ENCODE measurements around the gene PPIF.

PPIF gene

GRCh38 chr10:79320820-79321493 lies 26.3 kb upstream of the PPIF start (continued):
- TF ChIP-seq, protein P1, sequence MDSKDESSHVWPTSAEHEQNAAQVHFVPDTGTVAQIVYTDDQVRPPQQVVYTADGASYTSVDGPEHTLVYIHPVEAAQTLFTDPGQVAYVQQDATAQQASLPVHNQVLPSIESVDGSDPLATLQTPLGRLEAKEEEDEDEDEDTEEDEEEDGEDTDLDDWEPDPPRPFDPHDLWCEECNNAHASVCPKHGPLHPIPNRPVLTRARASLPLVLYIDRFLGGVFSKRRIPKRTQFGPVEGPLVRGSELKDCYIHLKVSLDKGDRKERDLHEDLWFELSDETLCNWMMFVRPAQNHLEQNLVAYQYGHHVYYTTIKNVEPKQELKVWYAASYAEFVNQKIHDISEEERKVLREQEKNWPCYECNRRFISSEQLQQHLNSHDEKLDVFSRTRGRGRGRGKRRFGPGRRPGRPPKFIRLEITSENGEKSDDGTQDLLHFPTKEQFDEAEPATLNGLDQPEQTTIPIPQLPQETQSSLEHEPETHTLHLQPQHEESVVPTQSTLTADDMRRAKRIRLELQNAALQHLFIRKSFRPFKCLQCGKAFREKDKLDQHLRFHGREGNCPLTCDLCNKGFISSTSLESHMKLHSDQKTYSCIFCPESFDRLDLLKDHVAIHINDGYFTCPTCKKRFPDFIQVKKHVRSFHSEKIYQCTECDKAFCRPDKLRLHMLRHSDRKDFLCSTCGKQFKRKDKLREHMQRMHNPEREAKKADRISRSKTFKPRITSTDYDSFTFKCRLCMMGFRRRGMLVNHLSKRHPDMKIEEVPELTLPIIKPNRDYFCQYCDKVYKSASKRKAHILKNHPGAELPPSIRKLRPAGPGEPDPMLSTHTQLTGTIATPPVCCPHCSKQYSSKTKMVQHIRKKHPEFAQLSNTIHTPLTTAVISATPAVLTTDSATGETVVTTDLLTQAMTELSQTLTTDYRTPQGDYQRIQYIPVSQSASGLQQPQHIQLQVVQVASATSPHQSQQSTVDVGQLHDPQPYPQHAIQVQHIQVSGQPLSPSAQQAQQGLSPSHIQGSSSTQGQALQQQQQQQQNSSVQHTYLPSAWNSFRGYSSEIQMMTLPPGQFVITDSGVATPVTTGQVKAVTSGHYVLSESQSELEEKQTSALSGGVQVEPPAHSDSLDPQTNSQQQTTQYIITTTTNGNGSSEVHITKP (tag by site-specific recombination; IDR thresholded peaks at IDR 0.05), result peak; percentile 19; the same call in 1 of the 2 replicates
- 0 out of 2 replicates have a peak, but pooled peaks have one; percentile 24 for TF ChIP-seq ZBTB17 (tag by site-specific recombination; IDR thresholded peaks at IDR 0.05)
- TF ChIP-seq, protein P2, sequence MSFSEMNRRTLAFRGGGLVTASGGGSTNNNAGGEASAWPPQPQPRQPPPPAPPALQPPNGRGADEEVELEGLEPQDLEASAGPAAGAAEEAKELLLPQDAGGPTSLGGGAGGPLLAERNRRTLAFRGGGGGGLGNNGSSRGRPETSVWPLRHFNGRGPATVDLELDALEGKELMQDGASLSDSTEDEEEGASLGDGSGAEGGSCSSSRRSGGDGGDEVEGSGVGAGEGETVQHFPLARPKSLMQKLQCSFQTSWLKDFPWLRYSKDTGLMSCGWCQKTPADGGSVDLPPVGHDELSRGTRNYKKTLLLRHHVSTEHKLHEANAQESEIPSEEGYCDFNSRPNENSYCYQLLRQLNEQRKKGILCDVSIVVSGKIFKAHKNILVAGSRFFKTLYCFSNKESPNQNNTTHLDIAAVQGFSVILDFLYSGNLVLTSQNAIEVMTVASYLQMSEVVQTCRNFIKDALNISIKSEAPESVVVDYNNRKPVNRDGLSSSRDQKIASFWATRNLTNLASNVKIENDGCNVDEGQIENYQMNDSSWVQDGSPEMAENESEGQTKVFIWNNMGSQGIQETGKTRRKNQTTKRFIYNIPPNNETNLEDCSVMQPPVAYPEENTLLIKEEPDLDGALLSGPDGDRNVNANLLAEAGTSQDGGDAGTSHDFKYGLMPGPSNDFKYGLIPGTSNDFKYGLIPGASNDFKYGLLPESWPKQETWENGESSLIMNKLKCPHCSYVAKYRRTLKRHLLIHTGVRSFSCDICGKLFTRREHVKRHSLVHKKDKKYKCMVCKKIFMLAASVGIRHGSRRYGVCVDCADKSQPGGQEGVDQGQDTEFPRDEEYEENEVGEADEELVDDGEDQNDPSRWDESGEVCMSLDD (tag by site-specific recombination; IDR thresholded peaks at IDR 0.05), result no peak
- no peak for TF ChIP-seq ZNF274 (IDR thresholded peaks at IDR 0.05; ENCODE audit: low read length)
- TF ChIP-seq ZNF274 (tag by site-specific recombination; IDR thresholded peaks at IDR 0.05; ENCODE audit: borderline replicate concordance), result no peak
- TF ChIP-seq ZNF335 (tag by site-specific recombination; conservative IDR thresholded peaks at IDR 0.05), result peak; percentile 42; the same call in 1 of the 2 replicates
- TF ChIP-seq, protein P3, sequence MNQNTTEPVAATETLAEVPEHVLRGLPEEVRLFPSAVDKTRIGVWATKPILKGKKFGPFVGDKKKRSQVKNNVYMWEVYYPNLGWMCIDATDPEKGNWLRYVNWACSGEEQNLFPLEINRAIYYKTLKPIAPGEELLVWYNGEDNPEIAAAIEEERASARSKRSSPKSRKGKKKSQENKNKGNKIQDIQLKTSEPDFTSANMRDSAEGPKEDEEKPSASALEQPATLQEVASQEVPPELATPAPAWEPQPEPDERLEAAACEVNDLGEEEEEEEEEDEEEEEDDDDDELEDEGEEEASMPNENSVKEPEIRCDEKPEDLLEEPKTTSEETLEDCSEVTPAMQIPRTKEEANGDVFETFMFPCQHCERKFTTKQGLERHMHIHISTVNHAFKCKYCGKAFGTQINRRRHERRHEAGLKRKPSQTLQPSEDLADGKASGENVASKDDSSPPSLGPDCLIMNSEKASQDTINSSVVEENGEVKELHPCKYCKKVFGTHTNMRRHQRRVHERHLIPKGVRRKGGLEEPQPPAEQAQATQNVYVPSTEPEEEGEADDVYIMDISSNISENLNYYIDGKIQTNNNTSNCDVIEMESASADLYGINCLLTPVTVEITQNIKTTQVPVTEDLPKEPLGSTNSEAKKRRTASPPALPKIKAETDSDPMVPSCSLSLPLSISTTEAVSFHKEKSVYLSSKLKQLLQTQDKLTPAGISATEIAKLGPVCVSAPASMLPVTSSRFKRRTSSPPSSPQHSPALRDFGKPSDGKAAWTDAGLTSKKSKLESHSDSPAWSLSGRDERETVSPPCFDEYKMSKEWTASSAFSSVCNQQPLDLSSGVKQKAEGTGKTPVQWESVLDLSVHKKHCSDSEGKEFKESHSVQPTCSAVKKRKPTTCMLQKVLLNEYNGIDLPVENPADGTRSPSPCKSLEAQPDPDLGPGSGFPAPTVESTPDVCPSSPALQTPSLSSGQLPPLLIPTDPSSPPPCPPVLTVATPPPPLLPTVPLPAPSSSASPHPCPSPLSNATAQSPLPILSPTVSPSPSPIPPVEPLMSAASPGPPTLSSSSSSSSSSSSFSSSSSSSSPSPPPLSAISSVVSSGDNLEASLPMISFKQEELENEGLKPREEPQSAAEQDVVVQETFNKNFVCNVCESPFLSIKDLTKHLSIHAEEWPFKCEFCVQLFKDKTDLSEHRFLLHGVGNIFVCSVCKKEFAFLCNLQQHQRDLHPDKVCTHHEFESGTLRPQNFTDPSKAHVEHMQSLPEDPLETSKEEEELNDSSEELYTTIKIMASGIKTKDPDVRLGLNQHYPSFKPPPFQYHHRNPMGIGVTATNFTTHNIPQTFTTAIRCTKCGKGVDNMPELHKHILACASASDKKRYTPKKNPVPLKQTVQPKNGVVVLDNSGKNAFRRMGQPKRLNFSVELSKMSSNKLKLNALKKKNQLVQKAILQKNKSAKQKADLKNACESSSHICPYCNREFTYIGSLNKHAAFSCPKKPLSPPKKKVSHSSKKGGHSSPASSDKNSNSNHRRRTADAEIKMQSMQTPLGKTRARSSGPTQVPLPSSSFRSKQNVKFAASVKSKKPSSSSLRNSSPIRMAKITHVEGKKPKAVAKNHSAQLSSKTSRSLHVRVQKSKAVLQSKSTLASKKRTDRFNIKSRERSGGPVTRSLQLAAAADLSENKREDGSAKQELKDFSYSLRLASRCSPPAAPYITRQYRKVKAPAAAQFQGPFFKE (tag by site-specific recombination; IDR thresholded peaks at IDR 0.05; ENCODE audit: borderline replicate concordance), result no peak
- no peak for TF ChIP-seq ZNF623 (tag by site-specific recombination; IDR thresholded peaks at IDR 0.05)

GRCh38 chr10:79321494-79321882 lies 25.8 kb upstream of the PPIF start:
- POLR2A ChIA-PET, result no interaction called here
- TF ChIP-seq, protein P2 (tag by site-specific recombination; IDR thresholded peaks at IDR 0.05), result no peak
- no peak for TF ChIP-seq PRDM1 (tag by site-specific recombination; IDR thresholded peaks at IDR 0.05)
- TF ChIP-seq ZNF544 (tag by site-specific recombination; IDR thresholded peaks at IDR 0.05), result no peak
- no peak for TF ChIP-seq ZNF248 (tag by site-specific recombination; IDR thresholded peaks at IDR 0.05)
- no peak for TF ChIP-seq ZSCAN5A (tag by site-specific recombination; IDR thresholded peaks at IDR 0.05)
- Histone ChIP-seq H3K36me3 (ENCODE audit: control insufficient read depth in 2 of 2, insufficient read depth in 1 of 2, low read length in 2 of 2) (no peaks in the 10 kb centered on the region), H3K27ac (ENCODE audit: extremely low read depth, low read depth, low read length) (no peak overlapping the region), H3K9me3 (ENCODE audit: control insufficient read depth, insufficient read depth, low read depth, low read length) (no peaks in the 10 kb centered on the region), H3K4me3 (ENCODE audit: low read depth, low read length) (no peak overlapping the region), H3K4me1 (ENCODE audit: control insufficient read depth, insufficient read depth, low read length) (no peaks in the 10 kb centered on the region)
- CTCF ChIA-PET, result interaction anchor here (0.7 to 1.5 kb wide), 2 partner anchors 8 to 131 kb away, joined by 4 to 5 read pairs; no protein-coding TSS in a partner anchor
